RWPE2 (cell line): ENCODE results near the gene USP5.

ENCODE experiments used
- ATAC-seq: fragments of 200-7000 bp; cut with Tn5 transposase; 3 replicates; pipeline ENCODE4 v1.9.1; 2021; ENCODE audit warnings: low read depth
- DNase-seq: peaks from one replicate; pipeline ENCODE4 v3.0.0-alpha.2; 2020; ENCODE audit warnings: low spot score
- H3K27ac ChIP-seq: fragments of 450-650 bp; 2 replicates; pipeline ENCODE4 v1.5.1; 2017; ENCODE audit warnings: mild to moderate bottlenecking; ENCODE audit not compliant: poor library complexity, severe bottlenecking
- H3K27me3 ChIP-seq: fragments of 250-450 bp; sonication (Bioruptor Pico); 2 replicates; pipeline ENCODE4 v1.5.1; 2021; ENCODE audit warnings: mild to moderate bottlenecking, moderate library complexity; ENCODE audit not compliant: insufficient read depth, poor library complexity, severe bottlenecking
- H3K36me3 ChIP-seq: fragments of 250-450 bp; sonication (Bioruptor Pico); 2 replicates; pipeline ENCODE4 v1.5.1; 2020; ENCODE audit warnings: low read depth, mild to moderate bottlenecking, moderate library complexity
- H3K4me1 ChIP-seq: fragments of 250-450 bp; sonication (Bioruptor Pico); 2 replicates; pipeline ENCODE4 v1.5.1; 2021; ENCODE audit warnings: mild to moderate bottlenecking, moderate library complexity; ENCODE audit not compliant: insufficient read depth, poor library complexity, severe bottlenecking
- H3K4me3 ChIP-seq: fragments of 250-450 bp; sonication (Bioruptor Pico); 2 replicates; pipeline ENCODE4 v1.5.1; 2021; ENCODE audit warnings: mild to moderate bottlenecking, moderate library complexity; ENCODE audit not compliant: severe bottlenecking
- H3K9me3 ChIP-seq: fragments of 250-450 bp; sonication (Bioruptor Pico); 2 replicates; pipeline ENCODE4 v1.5.1; 2021; ENCODE audit warnings: mild to moderate bottlenecking, moderate library complexity; ENCODE audit not compliant: severe bottlenecking
- TF ChIP-seq, protein P1 (sequence below): fragments of 450-650 bp; IDR thresholded peaks from one replicate; pipeline ENCODE4 v1.5.1; 2017; ENCODE audit warnings: mild to moderate bottlenecking, moderate library complexity; ENCODE audit not compliant: poor library complexity, severe bottlenecking

Gene USP5

DNA sequence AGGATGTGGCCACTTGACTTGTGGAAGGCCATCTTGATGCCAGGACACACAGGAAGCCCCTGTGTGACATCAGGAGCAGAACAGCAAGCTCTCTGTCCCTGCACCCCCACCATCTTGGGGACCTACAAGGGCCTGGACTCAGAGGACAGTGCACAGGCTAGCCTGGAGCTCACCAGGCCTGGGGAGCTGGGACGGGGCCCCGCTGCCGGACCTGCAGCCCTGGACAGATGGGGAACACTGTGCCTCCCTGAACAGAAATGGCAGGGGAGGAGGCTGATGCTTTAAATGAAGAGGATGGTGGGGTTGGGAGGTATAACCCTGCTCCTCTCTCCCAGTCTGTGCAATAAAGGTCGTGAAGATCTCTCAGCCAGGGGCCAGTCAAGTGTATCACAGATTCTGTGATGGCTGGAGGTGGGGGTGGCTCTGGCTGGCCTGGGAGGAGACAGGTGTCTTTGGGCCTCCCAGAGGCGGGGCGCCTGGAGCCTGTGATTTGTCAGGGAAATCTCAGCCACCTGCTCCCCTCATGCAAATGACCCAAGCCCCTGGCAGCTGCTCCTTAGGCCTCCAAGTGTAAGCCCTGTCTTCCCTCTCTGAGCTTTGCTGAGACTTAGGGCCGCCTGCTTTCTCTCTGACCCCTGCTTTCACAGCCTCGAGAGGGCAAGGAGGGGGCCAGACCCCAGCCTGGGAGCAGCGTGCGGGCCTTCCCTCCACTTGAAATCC is 12.3 kb upstream of the USP5 start:
- Histone ChIP-seq H3K27ac (no peak overlapping the region), H3K4me3 (no peak overlapping the region), H3K4me1 (no peaks in the 10 kb centered on the region), H3K9me3 (no peaks in the 10 kb centered on the region), H3K27me3 (no peaks in the 10 kb centered on the region), H3K36me3 (peaks cover 42% of the 10 kb centered on the region)
- TF ChIP-seq, protein P1, sequence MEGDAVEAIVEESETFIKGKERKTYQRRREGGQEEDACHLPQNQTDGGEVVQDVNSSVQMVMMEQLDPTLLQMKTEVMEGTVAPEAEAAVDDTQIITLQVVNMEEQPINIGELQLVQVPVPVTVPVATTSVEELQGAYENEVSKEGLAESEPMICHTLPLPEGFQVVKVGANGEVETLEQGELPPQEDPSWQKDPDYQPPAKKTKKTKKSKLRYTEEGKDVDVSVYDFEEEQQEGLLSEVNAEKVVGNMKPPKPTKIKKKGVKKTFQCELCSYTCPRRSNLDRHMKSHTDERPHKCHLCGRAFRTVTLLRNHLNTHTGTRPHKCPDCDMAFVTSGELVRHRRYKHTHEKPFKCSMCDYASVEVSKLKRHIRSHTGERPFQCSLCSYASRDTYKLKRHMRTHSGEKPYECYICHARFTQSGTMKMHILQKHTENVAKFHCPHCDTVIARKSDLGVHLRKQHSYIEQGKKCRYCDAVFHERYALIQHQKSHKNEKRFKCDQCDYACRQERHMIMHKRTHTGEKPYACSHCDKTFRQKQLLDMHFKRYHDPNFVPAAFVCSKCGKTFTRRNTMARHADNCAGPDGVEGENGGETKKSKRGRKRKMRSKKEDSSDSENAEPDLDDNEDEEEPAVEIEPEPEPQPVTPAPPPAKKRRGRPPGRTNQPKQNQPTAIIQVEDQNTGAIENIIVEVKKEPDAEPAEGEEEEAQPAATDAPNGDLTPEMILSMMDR: no peak
- ATAC-seq (no peak), DNase-seq (no peak)

DNA sequence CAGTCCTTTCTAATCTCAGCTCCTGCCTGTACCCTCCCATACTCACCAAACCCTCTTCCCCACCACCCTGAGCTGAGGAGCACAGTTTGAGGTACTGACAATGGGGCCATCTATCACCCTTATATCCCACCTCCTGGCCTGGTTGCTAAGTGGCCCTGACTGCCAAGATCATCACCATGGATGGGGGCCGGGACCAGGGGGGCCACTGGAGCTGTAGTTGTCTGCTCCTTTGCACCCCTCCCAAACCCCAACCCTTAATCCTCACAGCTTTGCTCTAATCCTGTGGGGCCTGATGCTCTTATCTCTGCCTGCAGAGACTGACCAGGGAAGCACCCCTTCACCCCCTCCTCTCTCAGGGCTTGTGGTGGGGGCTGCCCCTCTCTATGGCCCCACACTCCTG is 11.6 kb upstream of the USP5 start:
- Histone ChIP-seq H3K9me3 (no peaks in the 10 kb centered on the region), H3K27ac (no peak overlapping the region), H3K4me1 (no peaks in the 10 kb centered on the region), H3K36me3 (peaks cover 41% of the 10 kb centered on the region), H3K4me3 (no peak overlapping the region), H3K27me3 (no peaks in the 10 kb centered on the region)
- TF ChIP-seq, protein P1: no peak
- ATAC-seq (no peak), DNase-seq (no peak)

DNA sequence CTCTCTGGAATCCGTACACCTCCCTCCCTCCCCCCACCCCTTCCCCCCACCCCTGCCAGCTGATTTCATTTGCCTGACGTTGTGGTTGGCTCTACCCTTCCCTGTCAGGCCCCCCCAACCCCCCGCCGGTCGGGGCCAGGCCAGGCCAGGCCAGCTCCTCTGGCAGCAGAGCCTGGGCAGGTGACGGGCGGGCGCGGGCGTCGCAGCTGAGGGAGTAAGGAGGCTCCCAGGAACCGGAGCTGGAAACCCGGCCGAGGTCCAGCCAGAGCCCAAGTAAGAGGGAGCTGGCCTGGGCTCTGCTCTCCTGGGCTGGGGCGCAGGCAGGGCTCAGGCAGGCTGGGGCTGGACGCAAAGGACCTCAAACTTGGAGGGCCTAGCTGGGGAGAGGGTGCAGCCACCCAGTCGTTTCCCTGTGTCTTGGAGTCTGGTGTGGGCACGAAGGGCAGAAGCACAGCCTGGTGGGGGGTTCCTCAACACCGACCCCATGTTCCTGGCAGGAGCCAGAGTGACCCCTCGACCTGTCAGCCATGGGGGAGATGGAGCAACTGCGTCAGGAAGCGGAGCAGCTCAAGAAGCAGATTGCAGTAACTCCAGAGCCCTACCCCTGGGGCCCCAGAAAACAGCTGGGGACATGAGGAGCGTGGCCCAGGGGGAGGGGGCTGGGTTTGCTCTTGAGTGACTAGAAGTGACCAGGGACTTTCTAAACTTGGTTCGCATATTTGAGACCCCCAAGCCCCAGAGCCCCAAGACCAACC is 11.0 kb upstream of the USP5 start, which contains the start of gene GNB3:
Gene GNB3, plus strand, starts transcription at position 165 of the 755 bp plus-strand sequence. Its CDS starts 363 bp downstream, at position 528.
- no peak within 1 kb of the TSS for H3K27ac ChIP-seq
- TF ChIP-seq, protein P1: no peak
- ATAC-seq: no peak

DNA sequence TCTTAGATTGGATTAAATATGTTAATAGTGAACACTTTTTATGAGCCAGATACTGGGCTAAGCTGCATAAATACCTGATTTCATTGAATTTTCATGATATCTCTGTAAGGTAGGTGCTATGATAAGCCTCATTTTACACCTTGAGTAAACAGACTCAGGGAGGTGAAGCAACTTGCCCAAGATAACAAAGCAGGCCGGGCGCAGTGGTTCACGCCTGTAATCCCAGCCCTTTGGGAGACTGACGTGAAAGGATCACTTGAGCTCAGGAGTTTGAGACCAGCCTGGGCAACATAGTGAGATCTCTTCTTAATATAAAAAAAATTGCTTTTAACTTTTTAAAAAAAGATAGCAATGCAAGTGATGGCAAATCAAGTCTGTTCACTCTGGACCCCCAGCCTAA is 9.9 kb upstream of the USP5 start:
- ATAC-seq: no peak
- no peaks in the 10 kb centered on the region for H3K4me1 ChIP-seq
- no peak overlapping the region for H3K27ac ChIP-seq
- H3K9me3 ChIP-seq: no peaks in the 10 kb centered on the region
- TF ChIP-seq, protein P1: no peak
- no peaks in the 10 kb centered on the region for H3K27me3 ChIP-seq
- no peak for DNase-seq
- H3K4me3 ChIP-seq: no peak overlapping the region
- peaks cover 31% of the 10 kb centered on the region for H3K36me3 ChIP-seq

More for the DNA sequence above, 11.0 kb upstream of the USP5 start, which contains the start of gene GNB3:
- DNase-seq: no peak
- Histone ChIP-seq H3K27me3 (no peaks in the 10 kb centered on the region), H3K4me1 (no peaks in the 10 kb centered on the region), H3K4me3 (no peak within 1 kb of the TSS), H3K36me3 (peaks cover 37% of the 10 kb centered on the region), H3K9me3 (no peaks in the 10 kb centered on the region)
